Measurements from ENCODE around the gene TM4SF20. TPM values are rescaled to one million over a fixed set of nuclear protein-coding genes. Genes with fewer than 3 reads are reported as not detected.

TM4SF20 gene
- total RNA-seq, 1 experiment from 2014 or later = not detected

DNA sequence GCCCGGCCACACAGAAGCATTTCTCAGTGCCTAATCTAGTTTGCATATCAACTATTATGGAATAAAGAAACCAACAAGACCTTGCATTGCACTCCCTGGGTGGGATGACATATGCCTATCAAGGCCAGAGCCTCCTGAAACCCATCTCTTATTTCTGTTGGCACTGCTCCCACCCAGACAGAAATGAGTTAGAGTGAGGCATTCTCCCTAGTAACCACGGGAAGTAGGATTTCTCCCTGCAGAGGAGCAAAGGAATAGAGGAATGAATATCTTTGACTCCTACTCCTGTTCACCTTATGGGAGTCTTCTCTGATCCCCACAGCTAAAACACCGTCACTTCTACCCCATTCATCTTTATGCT lies 32.9 kb upstream of the TM4SF20 start:
- H3K4me2 ChIP-seq = peak overlapping the region; percentile 46
- CTCF ChIA-PET = no interaction called here

DNA sequence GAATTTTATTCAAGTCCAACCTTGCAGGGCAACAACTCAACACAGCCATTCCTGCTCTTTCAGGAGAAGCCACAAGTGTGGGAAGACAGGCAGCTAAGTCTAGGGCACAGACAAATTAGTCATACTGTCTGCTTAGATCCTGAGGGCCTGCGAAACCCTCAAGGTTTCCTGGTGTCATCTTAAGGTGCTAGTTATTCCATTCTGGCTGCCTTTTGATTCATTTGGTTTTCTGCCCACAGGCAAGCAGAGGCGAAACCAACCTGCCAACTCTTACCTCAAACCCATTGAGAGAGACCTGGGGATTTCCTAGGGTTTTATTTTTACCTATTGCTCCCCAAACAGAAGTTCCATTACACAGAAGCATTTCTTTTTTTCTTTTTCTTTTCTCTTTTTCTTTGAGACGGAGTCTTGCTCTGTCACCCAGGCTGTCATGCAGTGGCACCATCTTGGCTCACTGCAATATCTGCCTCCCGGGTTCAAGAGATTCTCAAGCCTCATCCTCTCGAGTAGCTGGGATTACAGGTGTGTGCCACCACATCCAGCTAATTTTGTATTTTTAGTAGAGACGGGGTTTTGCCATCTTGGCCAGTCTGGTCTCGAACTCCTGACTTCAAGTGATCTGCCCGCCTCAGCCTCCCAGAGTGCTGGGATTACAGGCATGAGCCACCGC lies 32.3 kb upstream of the TM4SF20 start:
- Histone ChIP-seq H3K27me3 (ENCODE audit: insufficient read depth, low read depth) (no peaks in the 10 kb centered on the region), H3K9me3 (ENCODE audit: insufficient read depth, low read depth) (no peaks in the 10 kb centered on the region), H3F3A (ENCODE audit: insufficient read depth, low read depth) (peaks cover 58% of the 10 kb centered on the region), H2AFZ (no peak overlapping the region), H4K20me1 (ENCODE audit: insufficient read depth) (no peaks in the 10 kb centered on the region), H3K4me1 (replicated peaks; ENCODE audit: insufficient read depth) (peaks cover 87% of the 10 kb centered on the region), H3K9me2 (ENCODE audit: insufficient read depth) (no peaks in the 10 kb centered on the region), H3K4me3 (no peak overlapping the region), H3K4me2 (peak overlapping the region; percentile 46), H3K36me3 (ENCODE audit: low read depth) (no peaks in the 10 kb centered on the region), H3K27ac (peak overlapping the region; percentile 86), H3K79me2 (ENCODE audit: low read depth) (peaks cover 7% of the 10 kb centered on the region; the same call in 1 of the 2 replicates)
- POLR2A ChIA-PET (ENCODE audit: unreplicated experiment) = no interaction called here
- DNase-seq = peak; percentile 56 to 85
- TF ChIP-seq, protein P1, sequence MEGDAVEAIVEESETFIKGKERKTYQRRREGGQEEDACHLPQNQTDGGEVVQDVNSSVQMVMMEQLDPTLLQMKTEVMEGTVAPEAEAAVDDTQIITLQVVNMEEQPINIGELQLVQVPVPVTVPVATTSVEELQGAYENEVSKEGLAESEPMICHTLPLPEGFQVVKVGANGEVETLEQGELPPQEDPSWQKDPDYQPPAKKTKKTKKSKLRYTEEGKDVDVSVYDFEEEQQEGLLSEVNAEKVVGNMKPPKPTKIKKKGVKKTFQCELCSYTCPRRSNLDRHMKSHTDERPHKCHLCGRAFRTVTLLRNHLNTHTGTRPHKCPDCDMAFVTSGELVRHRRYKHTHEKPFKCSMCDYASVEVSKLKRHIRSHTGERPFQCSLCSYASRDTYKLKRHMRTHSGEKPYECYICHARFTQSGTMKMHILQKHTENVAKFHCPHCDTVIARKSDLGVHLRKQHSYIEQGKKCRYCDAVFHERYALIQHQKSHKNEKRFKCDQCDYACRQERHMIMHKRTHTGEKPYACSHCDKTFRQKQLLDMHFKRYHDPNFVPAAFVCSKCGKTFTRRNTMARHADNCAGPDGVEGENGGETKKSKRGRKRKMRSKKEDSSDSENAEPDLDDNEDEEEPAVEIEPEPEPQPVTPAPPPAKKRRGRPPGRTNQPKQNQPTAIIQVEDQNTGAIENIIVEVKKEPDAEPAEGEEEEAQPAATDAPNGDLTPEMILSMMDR (conservative IDR thresholded peaks at IDR 0.05) = no peak
- TF ChIP-seq EZH2 (IDR thresholded peaks at IDR 0.05; ENCODE audit: low read depth) = no peak
- intact Hi-C loops (cut with micrococcal nuclease; ENCODE audit: unreplicated experiment) = no loop called here
- CTCF ChIA-PET = interaction anchor here (0.6 kb wide), 1 partner anchor 47 kb away, joined by 5 read pairs; no protein-coding TSS in a partner anchor
- BruUV-seq (replicated peaks) = no TSS peak

More for the DNA sequence above, 32.9 kb upstream of the TM4SF20 start:
- TF ChIP-seq, protein P1 (conservative IDR thresholded peaks at IDR 0.05) = no peak
- no peak for TF ChIP-seq EZH2 (IDR thresholded peaks at IDR 0.05; ENCODE audit: low read depth)
- Histone ChIP-seq H3K27ac (peak overlapping the region; percentile 86), H3K27me3 (ENCODE audit: insufficient read depth, low read depth) (no peaks in the 10 kb centered on the region), H3F3A (ENCODE audit: insufficient read depth, low read depth) (peaks cover 53% of the 10 kb centered on the region), H3K4me1 (replicated peaks; ENCODE audit: insufficient read depth) (peaks cover 81% of the 10 kb centered on the region), H2AFZ (no peak overlapping the region), H3K79me2 (ENCODE audit: low read depth) (peaks cover 4% of the 10 kb centered on the region; the same call in 1 of the 2 replicates), H3K9me2 (ENCODE audit: insufficient read depth) (no peaks in the 10 kb centered on the region), H3K9me3 (ENCODE audit: insufficient read depth, low read depth) (no peaks in the 10 kb centered on the region), H4K20me1 (ENCODE audit: insufficient read depth) (no peaks in the 10 kb centered on the region), H3K36me3 (ENCODE audit: low read depth) (no peaks in the 10 kb centered on the region), H3K4me3 (no peak overlapping the region)
- intact Hi-C loops (cut with micrococcal nuclease; ENCODE audit: unreplicated experiment) = no loop called here
- DNase-seq = no peak
- BruUV-seq (replicated peaks) = no TSS peak
- POLR2A ChIA-PET (ENCODE audit: unreplicated experiment) = no interaction called here

DNA sequence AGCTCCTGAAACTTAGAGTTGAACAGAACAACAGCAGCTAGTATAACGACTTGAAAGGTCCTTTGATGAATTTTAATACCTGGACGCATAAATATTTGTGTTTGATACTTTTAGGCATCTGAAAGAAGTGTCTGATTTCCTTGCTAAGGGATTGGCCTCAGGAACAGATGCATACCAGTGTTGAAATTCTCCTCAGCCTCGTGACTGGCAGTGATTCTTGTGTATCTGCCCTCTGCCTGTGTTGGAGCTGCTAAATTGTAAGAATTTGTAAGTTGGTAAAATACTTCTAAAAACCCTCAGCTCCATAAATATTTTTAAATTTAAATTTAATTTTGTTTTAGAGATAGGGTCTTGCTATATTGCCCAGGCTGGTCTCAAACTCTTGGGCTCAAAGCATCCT lies 31.1 kb upstream of the TM4SF20 start:
- Histone ChIP-seq H3K4me2 (no peak overlapping the region), H3K4me1 (replicated peaks; ENCODE audit: insufficient read depth) (peaks cover 84% of the 10 kb centered on the region), H3K27me3 (ENCODE audit: insufficient read depth, low read depth) (no peaks in the 10 kb centered on the region), H3K27ac (0 out of 2 replicates have a peak overlapping the region, but pooled peaks have one; percentile 86), H2AFZ (no peak overlapping the region), H3K9me2 (ENCODE audit: insufficient read depth) (no peaks in the 10 kb centered on the region), H3K36me3 (ENCODE audit: low read depth) (no peaks in the 10 kb centered on the region), H3F3A (ENCODE audit: insufficient read depth, low read depth) (peaks cover 49% of the 10 kb centered on the region), H4K20me1 (ENCODE audit: insufficient read depth) (no peaks in the 10 kb centered on the region), H3K79me2 (ENCODE audit: low read depth) (peaks cover 7% of the 10 kb centered on the region; the same call in 1 of the 2 replicates), H3K4me3 (no peak overlapping the region), H3K9me3 (ENCODE audit: insufficient read depth, low read depth) (no peaks in the 10 kb centered on the region)
- POLR2A ChIA-PET (ENCODE audit: unreplicated experiment) = interaction anchor here (0.6 to 1.0 kb wide), 3 partner anchors 24 to 293 kb away, joined by 5 to 8 read pairs (median 5); no protein-coding TSS in a partner anchor
- intact Hi-C loops (cut with micrococcal nuclease; ENCODE audit: unreplicated experiment) = no loop called here
- no TSS peak for BruUV-seq (replicated peaks)
- CTCF ChIA-PET = interaction anchor here (0.7 kb wide), 1 partner anchor 28 kb away, joined by 9 read pairs; no protein-coding TSS in a partner anchor
- TF ChIP-seq, protein P1 (conservative IDR thresholded peaks at IDR 0.05) = no peak
- no peak for TF ChIP-seq EZH2 (IDR thresholded peaks at IDR 0.05; ENCODE audit: low read depth)
- DNase-seq = no peak

Data from PC-9 (cell line).